Common myeloid progenitor, CD34-positive (primary cell): ENCODE measurements around the gene ATXN10.

Source experiments
- CTCF ChIA-PET: fragments of 350-600 bp; sonication (Branson Sonifier 250); formaldehyde crosslinking; loops from one replicate; lab custom pipeline; 2021; ENCODE audit warnings: antibody characterized with exemption; lab: Charles Lee
- POLR2A ChIA-PET: fragments of 350-600 bp; sonication (Branson Sonifier 250); formaldehyde crosslinking; loops from one replicate; lab custom pipeline; 2021; ENCODE audit warnings: antibody characterized with exemption; lab: Charles Lee
- DNase-seq, 3 donors: peaks; one replicate each; pipeline versions ENCODE4 v3.0.0 to v3.0.0-alpha.2; 2013
- H3K27ac ChIP-seq, 2 experiments: 1 replicate in 1 of 2; 2 replicates in 1 of 2; pipeline ENCODE4 v1.7.0; 2013; ENCODE audit warnings: inconsistent platforms in 2 of 2, low read length in 2 of 2, mild to moderate bottlenecking in 2 of 2, low read depth in 1 of 2, moderate library complexity in 1 of 2; ENCODE audit not compliant: severe bottlenecking in 2 of 2, insufficient read depth in 1 of 2, poor library complexity in 1 of 2
- H3K27me3 ChIP-seq, 5 experiments: replicated peaks in 2 of 5; 1 replicate in 3 of 5; 2 replicates in 2 of 5; pipeline versions ENCODE4 v1.6.1 to v1.7.0; 2013; ENCODE audit warnings: low read length in 4 of 5, mild to moderate bottlenecking in 2 of 5, moderate library complexity in 2 of 5, inconsistent platforms in 1 of 5; ENCODE audit not compliant: insufficient read depth in 5 of 5, control insufficient read depth in 4 of 5
- H3K36me3 ChIP-seq, 4 experiments: 1 replicate in 2 of 4; 2 replicates in 2 of 4; pipeline versions ENCODE4 v1.6.1 to v1.7.0; 2013; ENCODE audit warnings: low read length in 3 of 4, control low read depth in 1 of 4, mild to moderate bottlenecking in 1 of 4; ENCODE audit not compliant: control insufficient read depth in 4 of 4, insufficient read depth in 4 of 4
- H3K4me1 ChIP-seq, 4 experiments: 1 replicate in 3 of 4; 2 replicates in 1 of 4; pipeline versions ENCODE4 v1.6.1 to v1.7.1; 2013; ENCODE audit warnings: low read length in 3 of 4, mild to moderate bottlenecking in 3 of 4, control low read depth in 1 of 4, inconsistent platforms in 1 of 4, moderate library complexity in 1 of 4; ENCODE audit not compliant: control insufficient read depth in 4 of 4, insufficient read depth in 4 of 4; ENCODE audit errors: control extremely low read depth in 1 of 4
- H3K4me3 ChIP-seq, 7 experiments: 1 replicate in 4 of 7; 2 replicates in 3 of 7; pipeline versions ENCODE4 v1.5.1 to v1.7.0; 2013; ENCODE audit warnings: mild to moderate bottlenecking in 7 of 7, low read length in 6 of 7, moderate library complexity in 6 of 7, inconsistent platforms in 2 of 7, low read depth in 2 of 7, control low read depth in 1 of 7; ENCODE audit not compliant: insufficient read depth in 4 of 7, control insufficient read depth in 1 of 7; ENCODE audit errors: extremely low read depth in 1 of 7
- H3K9me3 ChIP-seq, 5 experiments: 1 replicate in 4 of 5; 2 replicates in 1 of 5; pipeline versions ENCODE4 v1.6.1 to v1.7.1; 2013; ENCODE audit warnings: low read length in 4 of 5, mild to moderate bottlenecking in 2 of 5, inconsistent platforms in 1 of 5, low read depth in 1 of 5, moderate library complexity in 1 of 5; ENCODE audit not compliant: control insufficient read depth in 4 of 5, insufficient read depth in 2 of 5; ENCODE audit errors: control extremely low read depth in 1 of 5
- WGBS: methylation state at CpG from one replicate; pipeline ENCODE4 v1.1.5; 2013; ENCODE audit not compliant: insufficient coverage; 5-methylcytosine and 5-hydroxymethylcytosine counted together

The ATXN10 gene

DNA sequence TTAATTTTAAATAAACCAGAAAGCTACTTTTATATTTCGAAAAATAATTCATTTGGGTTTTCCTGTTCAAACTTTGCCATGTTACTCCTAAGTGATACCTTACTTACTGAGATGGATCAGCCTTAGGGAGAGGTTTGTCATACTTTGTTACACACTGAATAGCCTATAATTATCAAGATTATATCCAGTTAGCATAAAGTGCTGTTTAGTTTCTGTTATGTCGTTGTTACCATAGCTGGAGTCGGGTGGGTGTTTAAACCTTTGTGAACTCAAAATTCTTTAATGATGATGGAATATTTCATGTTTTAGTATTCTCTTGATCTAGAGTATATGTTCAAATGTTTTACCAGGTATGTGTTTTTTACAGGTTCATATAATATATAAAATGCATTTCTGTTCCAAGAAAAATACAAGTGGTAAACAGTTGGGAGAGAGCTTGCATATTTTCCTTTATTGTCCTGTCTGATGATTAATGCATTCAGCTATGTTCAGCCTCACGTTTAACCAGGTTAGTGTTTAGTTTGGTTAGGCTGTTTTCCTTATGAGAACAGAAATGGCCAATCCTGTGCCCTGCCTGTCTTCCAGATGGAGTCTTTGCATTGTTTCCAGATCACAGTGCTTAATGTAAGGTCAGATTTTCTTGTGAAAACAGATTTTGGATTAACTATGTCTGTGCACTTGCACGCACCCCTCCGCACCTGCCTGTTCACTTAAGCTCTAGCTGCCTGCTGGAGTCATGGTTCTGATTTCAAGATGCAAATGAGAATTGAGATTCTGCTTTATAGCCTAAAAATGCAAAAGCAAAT lies 105.6 kb downstream of the ATXN10 start:
- H3K27ac ChIP-seq = no peak overlapping the region
- WGBS = 93% methylated on average over 3 of the region's 6 CpGs
- H3K36me3 ChIP-seq = peaks cover 2 to 31% (median 5%) of the 10 kb centered on the region in 4 experiments
- POLR2A ChIA-PET = interaction anchor here (0.6 kb wide), 1 partner anchor 509 kb away, joined by 3 read pairs; no protein-coding TSS in a partner anchor
- no peaks in the 10 kb centered on the region for H3K27me3 ChIP-seq
- H3K9me3 ChIP-seq = no peaks in the 10 kb centered on the region
- no peak overlapping the region for H3K4me3 ChIP-seq
- CTCF ChIA-PET = interaction anchor here (1.4 kb wide), 1 partner anchor 12 kb away, joined by 3 read pairs; no protein-coding TSS in a partner anchor
- DNase-seq = no peak
- H3K4me1 ChIP-seq = no peaks in the 10 kb centered on the region

DNA sequence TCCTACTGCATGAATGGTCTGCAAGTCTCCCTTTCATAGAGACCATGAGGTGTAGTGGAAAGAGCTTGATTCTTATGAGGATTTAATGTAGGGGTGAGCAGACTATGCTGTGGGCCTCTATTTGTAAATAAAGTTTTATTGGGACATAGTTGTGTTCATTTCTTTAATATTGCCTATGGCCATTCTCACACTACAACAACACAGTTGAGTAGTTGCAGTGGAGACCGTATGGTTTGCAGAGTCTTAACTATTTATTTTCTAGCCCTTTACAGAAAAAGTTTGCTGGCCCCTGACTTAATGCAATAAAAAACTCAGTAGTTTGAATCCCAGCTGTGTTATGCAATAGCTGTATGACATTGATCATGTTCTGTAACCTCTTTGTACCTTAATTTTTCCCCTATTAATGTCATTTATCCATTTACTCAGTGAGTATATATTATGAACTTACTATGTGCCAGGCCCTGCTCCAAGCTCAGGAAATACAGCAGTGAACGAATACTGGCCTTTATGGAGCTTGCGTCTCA lies 106.3 kb downstream of the ATXN10 start:
- Histone ChIP-seq H3K4me1 (no peaks in the 10 kb centered on the region), H3K27me3 (no peaks in the 10 kb centered on the region), H3K36me3 (peaks cover 2 to 31% (median 5%) of the 10 kb centered on the region in 4 experiments), H3K9me3 (no peaks in the 10 kb centered on the region), H3K27ac (no peak overlapping the region), H3K4me3 (no peak overlapping the region)
- CTCF ChIA-PET = interaction anchor here (1.4 kb wide), 1 partner anchor 11 kb away, joined by 3 read pairs; no protein-coding TSS in a partner anchor
- 100% methylated on average over 3 of the region's 3 CpGs for WGBS
- DNase-seq = no peak
- POLR2A ChIA-PET = no interaction called here

DNA sequence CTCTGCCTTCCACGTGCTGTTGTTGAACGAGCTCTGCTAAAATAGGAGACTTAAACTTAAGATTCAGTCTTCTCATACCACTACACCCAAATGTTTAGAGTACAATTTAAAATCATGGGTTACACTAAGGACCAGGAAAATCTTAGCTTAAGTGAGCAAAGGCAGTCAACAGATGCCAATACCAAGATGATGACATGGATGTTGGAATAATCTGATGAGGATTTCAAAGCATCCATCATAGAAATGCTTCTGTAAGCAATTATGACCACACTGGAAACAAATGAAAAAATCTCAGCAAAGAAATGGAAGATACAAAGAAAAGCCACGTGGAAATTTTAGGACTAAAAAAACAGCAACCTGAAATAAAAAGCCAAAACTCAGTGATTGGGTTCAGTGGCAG lies 109.8 kb downstream of the ATXN10 start:
- DNase-seq = no peak
- H3K4me3 ChIP-seq = no peak overlapping the region
- H3K27me3 ChIP-seq = no peaks in the 10 kb centered on the region
- no peak overlapping the region for H3K27ac ChIP-seq
- CTCF ChIA-PET = interaction anchor here (0.7 kb wide), 1 partner anchor 134 kb away, joined by 3 read pairs; no protein-coding TSS in a partner anchor
- peaks cover 0 to 30% (median 5%) of the 10 kb centered on the region in 4 experiments for H3K36me3 ChIP-seq
- H3K9me3 ChIP-seq = no peaks in the 10 kb centered on the region
- H3K4me1 ChIP-seq = no peaks in the 10 kb centered on the region
- WGBS = no CpG with 5 or more reads among the region's 3 CpGs
- POLR2A ChIA-PET = no interaction called here

DNA sequence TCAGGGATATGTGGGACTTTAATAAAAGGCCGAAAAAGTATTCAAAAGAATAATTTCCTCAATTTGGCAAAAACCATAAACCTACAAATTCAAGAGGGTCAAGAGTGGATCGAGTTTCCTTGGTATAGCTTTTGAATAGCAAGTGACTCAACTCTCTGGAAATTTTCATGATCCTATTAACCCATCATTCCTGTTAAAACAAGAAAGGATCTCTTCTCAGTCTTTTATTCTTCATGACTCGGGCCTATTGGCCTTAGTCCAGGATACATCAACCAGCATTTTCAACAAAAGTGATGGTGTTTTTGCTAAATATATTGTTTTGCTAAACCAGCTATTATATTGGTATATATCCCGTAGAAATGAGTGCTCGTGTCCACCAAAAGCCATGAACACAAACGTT lies 110.3 kb downstream of the ATXN10 start:
- Histone ChIP-seq H3K9me3 (no peaks in the 10 kb centered on the region), H3K27me3 (no peaks in the 10 kb centered on the region), H3K36me3 (peaks cover 0 to 30% (median 5%) of the 10 kb centered on the region in 4 experiments), H3K4me1 (no peaks in the 10 kb centered on the region), H3K4me3 (no peak overlapping the region), H3K27ac (no peak overlapping the region)
- no peak for DNase-seq
- ChIA-PET POLR2A (no interaction called here), CTCF (no interaction called here)
- 100% methylated on average over 1 of the region's 6 CpGs for WGBS

DNA sequence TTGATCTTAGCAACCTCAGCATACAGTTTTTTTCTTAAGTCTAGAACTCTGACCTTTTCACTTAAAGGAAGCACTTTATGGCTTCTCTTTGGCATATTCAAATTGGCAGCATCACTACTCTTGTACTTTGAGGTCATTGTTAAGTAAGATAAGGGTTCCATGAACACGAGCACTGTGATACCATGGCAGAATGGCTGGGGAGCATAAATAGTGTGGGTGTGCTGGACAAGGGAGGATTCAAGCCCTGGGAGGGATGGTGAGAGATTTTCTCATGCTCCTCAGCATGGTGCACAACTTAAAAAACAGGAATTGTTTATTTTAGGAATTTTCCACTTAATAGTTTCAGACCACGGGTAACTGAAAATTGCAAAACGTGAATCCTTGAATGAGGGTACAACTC lies 111.4 kb downstream of the ATXN10 start:
- 98% methylated on average over 3 of the region's 3 CpGs for WGBS
- POLR2A ChIA-PET = no interaction called here

DNA sequence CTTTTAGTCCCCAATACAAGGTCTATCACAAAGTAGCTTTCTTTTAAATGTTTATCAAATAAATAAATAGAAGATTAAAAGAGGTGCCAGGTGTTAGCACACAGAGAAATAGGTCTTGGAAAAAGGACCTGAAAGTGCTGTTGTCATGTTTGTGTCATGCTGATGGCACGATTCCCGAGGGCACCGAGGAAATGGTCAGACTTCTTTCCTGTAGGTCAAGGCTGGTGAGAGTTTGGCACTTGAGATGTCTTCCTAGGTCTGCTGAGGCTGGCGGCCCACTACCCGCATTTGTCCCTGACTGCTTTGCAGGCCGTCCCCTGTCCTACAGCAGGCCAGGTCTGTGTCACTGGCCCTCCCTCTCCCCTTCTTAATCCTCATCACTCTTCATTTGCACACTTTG lies 112.1 kb downstream of the ATXN10 start:
- Histone ChIP-seq H3K27ac (no peak overlapping the region), H3K9me3 (no peaks in the 10 kb centered on the region), H3K27me3 (no peaks in the 10 kb centered on the region), H3K36me3 (peaks cover 0 to 23% (median 5%) of the 10 kb centered on the region in 4 experiments), H3K4me1 (no peaks in the 10 kb centered on the region), H3K4me3 (no peak overlapping the region)
- 95% methylated on average over 6 of the region's 6 CpGs for whole genome bisulfite sequencing
- no peak for DNase-seq
- ChIA-PET CTCF (interaction anchor here (1.1 kb wide), 1 partner anchor 171 kb away, joined by 3 read pairs; no protein-coding TSS in a partner anchor), POLR2A (no interaction called here)

More for the DNA sequence above, 111.4 kb downstream of the ATXN10 start:
- Histone ChIP-seq H3K4me3 (no peak overlapping the region), H3K4me1 (no peaks in the 10 kb centered on the region), H3K27ac (no peak overlapping the region), H3K36me3 (peaks cover 0 to 24% (median 5%) of the 10 kb centered on the region in 4 experiments), H3K9me3 (no peaks in the 10 kb centered on the region), H3K27me3 (no peaks in the 10 kb centered on the region)
- DNase-seq = no peak
- CTCF ChIA-PET = no interaction called here
